GM20000 (cell line): Measurements from ENCODE around the gene PCCA.
"Not testable (repeated sequence)": the region's sequence is repeated elsewhere in the genome, so short reads cannot be mapped to it uniquely, and the experiment has no call there.

Source experiments
- DNase-seq: peaks from one replicate; pipeline ENCODE4 v3.0.0; 2012; ENCODE audit warnings: low spot score
- CTCF ChIP-seq: IDR thresholded peaks from 2 replicates; pipeline ENCODE4 v1.5.1; 2012; ENCODE audit warnings: mild to moderate bottlenecking, control low read depth; ENCODE audit errors: extremely low read depth, missing control alignments

PCCA gene

GRCh38 chr13:100523411-100523810, 434.5 kb downstream of the PCCA start:
- TF ChIP-seq CTCF: no peak
- DNase-seq: no peak

- DNase-seq: no peak
- TF ChIP-seq CTCF: no peak
Measured at GRCh38 chr13:100523981-100524386, 435.1 kb downstream of the PCCA start.

- DNase-seq: not testable (repeated sequence)
Measured at GRCh38 chr13:100524688-100525087, 435.8 kb downstream of the PCCA start.

GRCh38 chr13:100525453-100526317, 436.8 kb downstream of the PCCA start:
- no peak for TF ChIP-seq CTCF
- DNase-seq: no peak

- no peak for DNase-seq
- TF ChIP-seq CTCF: no peak
Measured at GRCh38 chr13:100526318-100527000, 437.6 kb downstream of the PCCA start.

- no peak for DNase-seq
- no peak for TF ChIP-seq CTCF
Measured at GRCh38 chr13:100527644-100528043, 438.8 kb downstream of the PCCA start.

GRCh38 chr13:100528353-100528752, 439.5 kb downstream of the PCCA start:
- DNase-seq: no peak
- TF ChIP-seq CTCF: no peak
